Measurements from ENCODE around the gene SPIN3.
A peak's percentile ranks its signal among the peaks of the same experiment; 100 is the strongest.
"Not testable (repeated sequence)": the region's sequence is repeated elsewhere in the genome, so short reads cannot be mapped to it uniquely, and the experiment has no call there.

The SPIN3 gene

GRCh38 chrX:56995271-56995994 is at the start of gene SPIN3:
TSS of gene SPIN3 (minus strand) at chrX:56995541. CDS start at chrX:56994947, 594 bp downstream.
- TF ChIP-seq CTCF (IDR thresholded peaks at IDR 0.05; ENCODE audit: insufficient read depth, low read depth, low read length, missing control alignments) = no peak
- H3K4me3 ChIP-seq (ENCODE audit: low read depth, low read length) = peak within 1 kb of the TSS; percentile 77
- peak; percentile 94 for DNase-seq (ENCODE audit: low read depth)

- TF ChIP-seq CTCF (IDR thresholded peaks at IDR 0.05; ENCODE audit: insufficient read depth, low read depth, low read length, missing control alignments) = no peak
- no peak overlapping the region for H3K4me3 ChIP-seq (ENCODE audit: low read depth, low read length)
- DNase-seq (ENCODE audit: low read depth) = no peak
Observed at GRCh38 chrX:57044245-57044644, 48.9 kb upstream of the SPIN3 start.

- H3K4me3 ChIP-seq (ENCODE audit: low read depth, low read length); DNase-seq (ENCODE audit: low read depth): not testable (repeated sequence)
Observed at GRCh38 chrX:57037265-57037664, 41.9 kb upstream of the SPIN3 start.

GRCh38 chrX:56994375-56995270 is 718 bp downstream of the SPIN3 start:
- no peak for DNase-seq (ENCODE audit: low read depth)
- no peak for TF ChIP-seq CTCF (IDR thresholded peaks at IDR 0.05; ENCODE audit: insufficient read depth, low read depth, low read length, missing control alignments)
- H3K4me3 ChIP-seq (ENCODE audit: low read depth, low read length) = peak overlapping the region; percentile 77

GRCh38 chrX:56987741-56988140 is 7.6 kb downstream of the SPIN3 start:
- no peak for DNase-seq (ENCODE audit: low read depth)
- TF ChIP-seq CTCF (IDR thresholded peaks at IDR 0.05; ENCODE audit: insufficient read depth, low read depth, low read length, missing control alignments) = no peak
- H3K4me3 ChIP-seq (ENCODE audit: low read depth, low read length) = no peak overlapping the region

GRCh38 chrX:56986138-56986537 is 9.2 kb downstream of the SPIN3 start:
- no peak overlapping the region for H3K4me3 ChIP-seq (ENCODE audit: low read depth, low read length)
- TF ChIP-seq CTCF (IDR thresholded peaks at IDR 0.05; ENCODE audit: insufficient read depth, low read depth, low read length, missing control alignments) = no peak
- DNase-seq (ENCODE audit: low read depth) = peak; percentile 19

- H3K4me3 ChIP-seq (ENCODE audit: low read depth, low read length) = no peak overlapping the region
- DNase-seq (ENCODE audit: low read depth) = peak; percentile 61
- peak; percentile 49 for TF ChIP-seq CTCF (IDR thresholded peaks at IDR 0.05; ENCODE audit: insufficient read depth, low read depth, low read length, missing control alignments)
Observed at GRCh38 chrX:56978172-56978571, 17.2 kb downstream of the SPIN3 start.

Data from GM12865 (cell line).